Mesenchymal stem cell (in vitro differentiated cells and primary cell): Measurements from ENCODE around the gene PLA2G2F.

ENCODE experiments used
- DNase-seq: peaks from one replicate; pipeline ENCODE4 v3.0.0-alpha.2; 2013
- H2AFZ ChIP-seq: one replicate; pipeline ENCODE4 v1.6.1; 2013; ENCODE audit warnings: low read depth, mild to moderate bottlenecking, control low read depth, inconsistent platforms, low read length, moderate library complexity
- H2AK5ac ChIP-seq: 2 replicates; pipeline ENCODE4 v1.6.1; 2013; ENCODE audit warnings: low read length, moderate library complexity, mild to moderate bottlenecking, inconsistent platforms; ENCODE audit not compliant: severe bottlenecking
- H2BK120ac ChIP-seq: one replicate; pipeline ENCODE4 v1.6.1; 2013; ENCODE audit warnings: low read depth, mild to moderate bottlenecking, inconsistent platforms, low read length, moderate library complexity
- H2BK12ac ChIP-seq, 2 experiments: one replicate each; pipeline ENCODE4 v1.6.1; 2013; ENCODE audit warnings: inconsistent platforms in 2 of 2, low read length in 2 of 2, mild to moderate bottlenecking in 2 of 2, moderate library complexity in 2 of 2, control low read depth in 1 of 2
- H2BK15ac ChIP-seq: one replicate; pipeline ENCODE4 v1.6.1; 2013; ENCODE audit warnings: mild to moderate bottlenecking, low read depth, inconsistent platforms; ENCODE audit not compliant: poor library complexity, severe bottlenecking
- H2BK5ac ChIP-seq: 2 replicates; pipeline ENCODE4 v1.6.1; 2013; ENCODE audit warnings: low read depth, mild to moderate bottlenecking, low read length, control low read depth, inconsistent platforms; ENCODE audit not compliant: poor library complexity, severe bottlenecking
- H3K14ac ChIP-seq, 2 experiments: one replicate each; pipeline ENCODE4 v1.6.1; 2013; ENCODE audit warnings: inconsistent platforms in 2 of 2, low read length in 2 of 2, control low read depth in 1 of 2, mild to moderate bottlenecking in 1 of 2, moderate library complexity in 1 of 2
- H3K18ac ChIP-seq, 2 experiments: one replicate each; pipeline ENCODE4 v1.6.1; 2013; ENCODE audit warnings: inconsistent platforms in 2 of 2, low read length in 2 of 2, control low read depth in 1 of 2, low read depth in 1 of 2, mild to moderate bottlenecking in 1 of 2
- H3K23ac ChIP-seq, 2 experiments: one replicate each; pipeline ENCODE4 v1.6.1; 2013; ENCODE audit warnings: inconsistent platforms in 2 of 2, low read length in 2 of 2, mild to moderate bottlenecking in 2 of 2, moderate library complexity in 2 of 2, control low read depth in 1 of 2
- H3K27ac ChIP-seq: 2 replicates; pipeline ENCODE4 v1.5.1; 2013; ENCODE audit warnings: mild to moderate bottlenecking, moderate library complexity, low read length, control low read depth, inconsistent platforms; ENCODE audit not compliant: poor library complexity, severe bottlenecking
- H3K27me3 ChIP-seq, 2 experiments: 2 replicates each; pipeline versions ENCODE4 v1.6.1 to v1.7.0; 2013; ENCODE audit warnings: low read length in 2 of 2, mild to moderate bottlenecking in 2 of 2, moderate library complexity in 2 of 2, control low read depth in 1 of 2, inconsistent platforms in 1 of 2; ENCODE audit not compliant: control insufficient read depth in 1 of 2, insufficient read depth in 1 of 2
- H3K36me3 ChIP-seq, 2 experiments: 2 replicates each; pipeline versions ENCODE4 v1.6.1 to v1.7.0; 2013; ENCODE audit warnings: low read length in 2 of 2, control low read depth in 1 of 2, inconsistent platforms in 1 of 2, low read depth in 1 of 2, mild to moderate bottlenecking in 1 of 2; ENCODE audit not compliant: insufficient read depth in 2 of 2, control insufficient read depth in 1 of 2
- H3K4ac ChIP-seq, 2 experiments: one replicate each; pipeline ENCODE4 v1.6.1; 2013; ENCODE audit warnings: inconsistent platforms in 2 of 2, low read length in 2 of 2, mild to moderate bottlenecking in 2 of 2, moderate library complexity in 2 of 2, control low read depth in 1 of 2, low read depth in 1 of 2
- H3K4me1 ChIP-seq: 2 replicates; pipeline ENCODE4 v1.6.1; 2013; ENCODE audit warnings: low read depth, low read length, control low read depth; ENCODE audit not compliant: control insufficient read depth, insufficient read depth
- H3K4me2 ChIP-seq: 2 replicates; pipeline ENCODE4 v1.6.1; 2013; ENCODE audit warnings: low read length, mild to moderate bottlenecking, inconsistent platforms; ENCODE audit not compliant: poor library complexity, severe bottlenecking
- H3K4me3 ChIP-seq, 2 experiments: 2 replicates each; pipeline versions ENCODE4 v1.5.1 to v1.7.0; 2013; ENCODE audit warnings: low read length in 2 of 2, mild to moderate bottlenecking in 2 of 2, control low read depth in 1 of 2, low read depth in 1 of 2; ENCODE audit not compliant: insufficient read depth in 1 of 2
- H3K79me1 ChIP-seq: replicated peaks from 2 replicates; pipeline ENCODE4 v1.6.1; 2013; ENCODE audit warnings: mild to moderate bottlenecking, control low read depth, low read length, inconsistent platforms; ENCODE audit not compliant: poor library complexity, severe bottlenecking
- H3K9ac ChIP-seq: 2 replicates; pipeline ENCODE4 v1.7.0; 2013; ENCODE audit warnings: mild to moderate bottlenecking, low read length, moderate library complexity
- H3K9me3 ChIP-seq: 2 replicates; pipeline ENCODE4 v1.7.0; 2013; ENCODE audit warnings: mild to moderate bottlenecking, low read length; ENCODE audit not compliant: control insufficient read depth
- H4K8ac ChIP-seq: one replicate; pipeline ENCODE4 v1.6.1; 2013; ENCODE audit warnings: inconsistent platforms, mild to moderate bottlenecking, low read length, moderate library complexity
- H4K91ac ChIP-seq: one replicate; pipeline ENCODE4 v1.6.1; 2013; ENCODE audit warnings: mild to moderate bottlenecking, low read length, inconsistent platforms
- WGBS: methylation state at CpG from one replicate; pipeline ENCODE4 v1.1.7; 2013; ENCODE audit warnings: mixed read lengths; 5-methylcytosine and 5-hydroxymethylcytosine counted together

The PLA2G2F gene

GRCh38 chr1:20148571-20149500, 9.7 kb downstream of the PLA2G2F start:
- H3K4me2 ChIP-seq = no peak overlapping the region
- no peak overlapping the region for H3K23ac ChIP-seq
- peaks cover 5 to 10% of the 10 kb centered on the region in 2 experiments for H3K27me3 ChIP-seq
- H3K14ac ChIP-seq = no peak overlapping the region
- no peak overlapping the region for H2BK12ac ChIP-seq
- no peak overlapping the region for H3K27ac ChIP-seq
- 84% methylated on average over 13 of the region's 13 CpGs for WGBS
- H3K9me3 ChIP-seq = no peaks in the 10 kb centered on the region
- DNase-seq = no peak
- peaks cover 6% of the 10 kb centered on the region for H3K4me1 ChIP-seq
- H3K18ac ChIP-seq = no peak overlapping the region
- H4K91ac ChIP-seq = no peak overlapping the region
- H2AK5ac ChIP-seq = no peak overlapping the region
- no peaks in the 10 kb centered on the region for H3K36me3 ChIP-seq
- no peak overlapping the region for H2BK120ac ChIP-seq
- no peak overlapping the region for H2BK15ac ChIP-seq
- H3K4me3 ChIP-seq = no peak overlapping the region
- H3K4ac ChIP-seq = no peak overlapping the region
- no peak overlapping the region for H2AFZ ChIP-seq
- H2BK5ac ChIP-seq = no peak overlapping the region
- H3K79me1 ChIP-seq = no peaks in the 10 kb centered on the region
- no peak overlapping the region for H4K8ac ChIP-seq
- H3K9ac ChIP-seq = no peak overlapping the region

DNA sequence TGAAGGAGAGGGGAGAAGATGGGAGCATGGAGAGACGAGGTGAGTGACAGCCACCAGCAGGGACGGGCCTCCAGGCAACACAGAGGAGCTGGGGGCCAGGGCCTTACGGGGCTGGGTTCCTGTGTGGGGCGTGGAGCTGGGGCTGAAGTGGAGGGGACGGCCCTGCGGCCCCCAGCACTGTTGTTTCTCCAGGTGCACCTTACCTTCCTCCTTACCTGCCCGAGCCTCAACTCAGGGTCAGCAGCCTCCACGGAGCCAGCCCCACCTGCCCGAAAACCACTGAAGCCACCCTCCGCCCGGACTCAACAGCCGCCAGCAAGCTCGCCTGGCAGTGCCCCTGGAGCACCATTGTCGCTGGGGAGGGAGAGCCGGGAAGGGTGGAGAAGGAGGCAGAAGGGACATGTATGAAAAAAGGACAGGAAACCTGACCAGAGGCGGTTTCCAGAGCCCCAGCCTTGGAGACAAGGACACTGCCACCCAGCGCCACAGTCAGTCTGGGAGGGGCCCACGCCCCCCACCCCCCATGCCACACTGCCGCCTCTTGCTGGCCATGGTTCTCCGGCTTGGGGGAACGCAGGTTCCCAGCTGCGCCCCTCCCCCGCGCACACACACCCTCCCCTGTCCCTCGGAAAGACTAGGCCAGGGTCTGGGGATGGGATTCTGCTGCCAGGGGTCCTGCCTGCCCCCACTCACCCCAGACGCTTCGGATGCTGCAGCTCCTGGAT, 10.6 kb downstream of the PLA2G2F start:
- Histone ChIP-seq H3K9ac (no peak overlapping the region), H3K36me3 (no peaks in the 10 kb centered on the region), H3K4me3 (no peak overlapping the region), H2BK15ac (no peak overlapping the region), H3K18ac (no peak overlapping the region), H3K27me3 (peaks cover 0 to 10% of the 10 kb centered on the region in 2 experiments), H3K4me1 (peaks cover 6% of the 10 kb centered on the region), H3K23ac (no peak overlapping the region), H3K27ac (no peak overlapping the region), H3K9me3 (no peaks in the 10 kb centered on the region), H3K79me1 (no peaks in the 10 kb centered on the region), H2BK5ac (no peak overlapping the region), H3K14ac (no peak overlapping the region), H2AFZ (no peak overlapping the region), H2BK12ac (no peak overlapping the region), H4K8ac (no peak overlapping the region), H4K91ac (no peak overlapping the region), H3K4ac (no peak overlapping the region), H2BK120ac (no peak overlapping the region), H3K4me2 (no peak overlapping the region), H2AK5ac (no peak overlapping the region)
- 85% methylated on average over 27 of the region's 27 CpGs for WGBS
- DNase-seq = no peak

DNA sequence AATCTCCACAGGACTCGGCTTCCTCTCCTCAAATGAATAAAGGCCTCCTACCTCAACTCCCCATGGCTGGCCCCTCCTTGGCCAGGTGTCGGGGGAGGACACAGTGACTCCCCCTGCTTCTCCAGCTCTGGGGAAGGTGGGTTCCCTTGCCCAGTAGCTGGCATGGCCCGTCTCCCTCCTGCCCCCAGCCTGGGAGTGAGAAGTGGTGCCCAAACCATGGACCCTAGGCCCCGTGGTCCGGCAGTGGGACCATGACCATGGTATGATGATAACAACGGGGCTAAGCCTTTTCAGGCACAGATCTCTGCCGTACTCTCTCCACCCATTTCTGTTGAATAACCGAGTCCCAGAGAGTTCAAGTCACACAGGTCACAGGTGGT, 11.2 kb downstream of the PLA2G2F start:
- Histone ChIP-seq H3K18ac (no peak overlapping the region), H2BK15ac (no peak overlapping the region), H3K9ac (no peak overlapping the region), H3K9me3 (no peaks in the 10 kb centered on the region), H3K4me3 (no peak overlapping the region), H3K4ac (no peak overlapping the region), H2BK120ac (no peak overlapping the region), H4K8ac (no peak overlapping the region), H2AK5ac (no peak overlapping the region), H3K36me3 (no peaks in the 10 kb centered on the region), H2BK12ac (no peak overlapping the region), H3K4me1 (peaks cover 6% of the 10 kb centered on the region), H3K23ac (no peak overlapping the region), H3K14ac (no peak overlapping the region), H3K27me3 (peaks cover 0 to 10% of the 10 kb centered on the region in 2 experiments), H3K79me1 (no peaks in the 10 kb centered on the region), H2AFZ (no peak overlapping the region), H4K91ac (no peak overlapping the region), H3K27ac (no peak overlapping the region), H3K4me2 (no peak overlapping the region), H2BK5ac (no peak overlapping the region)
- WGBS = 95% methylated on average over 8 of the region's 8 CpGs
- no peak for DNase-seq

- Histone ChIP-seq H3K36me3 (no peaks in the 10 kb centered on the region), H3K4me1 (peaks cover 6% of the 10 kb centered on the region), H3K79me1 (no peaks in the 10 kb centered on the region), H2BK15ac (no peak overlapping the region), H3K4me3 (no peak overlapping the region), H2BK12ac (no peak overlapping the region), H2BK5ac (no peak overlapping the region), H2BK120ac (no peak overlapping the region), H4K8ac (no peak overlapping the region), H3K9ac (no peak overlapping the region), H3K27me3 (peaks cover 0 to 10% of the 10 kb centered on the region in 2 experiments), H2AFZ (no peak overlapping the region), H3K9me3 (no peaks in the 10 kb centered on the region), H3K4me2 (no peak overlapping the region), H3K14ac (no peak overlapping the region), H3K23ac (no peak overlapping the region), H2AK5ac (no peak overlapping the region), H3K4ac (no peak overlapping the region), H4K91ac (no peak overlapping the region), H3K27ac (no peak overlapping the region), H3K18ac (no peak overlapping the region)
- 95% methylated on average over 6 of the region's 6 CpGs for WGBS
- no peak for DNase-seq
Observed at GRCh38 chr1:20150969-20151368, 11.8 kb downstream of the PLA2G2F start.
